Measurements from ENCODE around the gene KPNA4. TPM values are rescaled to one million over a fixed set of nuclear protein-coding genes. Genes with fewer than 3 reads are reported as not detected.
"Not testable (repeated sequence)": the region's sequence is repeated elsewhere in the genome, so short reads cannot be mapped to it uniquely, and the experiment has no call there.

The KPNA4 gene
- total RNA-seq, 1 experiment from 2014 or later: 49.6 TPM

- not testable (repeated sequence) for DNase-seq (ENCODE audit: low read depth)
These were observed 8.7 kb upstream of the KPNA4 start for GRCh38 chr3:160573955-160574525.

- DNase-seq (ENCODE audit: low read depth): no peak
These were observed 4.7 kb upstream of the KPNA4 start for GRCh38 chr3:160569894-160570652.

- no peak for DNase-seq (ENCODE audit: low read depth)
These were observed 3.6 kb upstream of the KPNA4 start for GRCh38 chr3:160568989-160569388.

GRCh38 chr3:160567774-160568173 is 2.4 kb upstream of the KPNA4 start:
- DNase-seq (ENCODE audit: low read depth): no peak

GRCh38 chr3:160566499-160566898 is 1.1 kb upstream of the KPNA4 start:
- DNase-seq (ENCODE audit: low read depth): no peak

GRCh38 chr3:160564949-160565441 is 376 bp downstream of the KPNA4 start:
- peak; percentile 28 for DNase-seq (ENCODE audit: low read depth)

- DNase-seq (ENCODE audit: low read depth): peak; percentile 40
These were observed 986 bp downstream of the KPNA4 start for GRCh38 chr3:160564258-160564911.

GRCh38 chr3:160562952-160563351 is 2.4 kb downstream of the KPNA4 start:
- no peak for DNase-seq (ENCODE audit: low read depth)

GRCh38 chr3:160557571-160557970 is 7.8 kb downstream of the KPNA4 start:
- no peak for DNase-seq (ENCODE audit: low read depth)

- DNase-seq (ENCODE audit: low read depth): no peak
These were observed 9.2 kb downstream of the KPNA4 start for GRCh38 chr3:160556141-160556540.

- DNase-seq (ENCODE audit: low read depth): no peak
These were observed 10.4 kb downstream of the KPNA4 start for GRCh38 chr3:160554980-160555379.

GRCh38 chr3:160553827-160554226 is 11.5 kb downstream of the KPNA4 start:
- no peak for DNase-seq (ENCODE audit: low read depth)

GRCh38 chr3:160546727-160547126 is 18.6 kb downstream of the KPNA4 start:
- DNase-seq (ENCODE audit: low read depth): no peak

GRCh38 chr3:160545504-160545871 is 19.9 kb downstream of the KPNA4 start:
- no peak for DNase-seq (ENCODE audit: low read depth)

GRCh38 chr3:160544844-160545503 is 20.4 kb downstream of the KPNA4 start:
- DNase-seq (ENCODE audit: low read depth): no peak

- no peak for DNase-seq (ENCODE audit: low read depth)
These were observed 24.8 kb downstream of the KPNA4 start for GRCh38 chr3:160540551-160540950.

GRCh38 chr3:160538895-160539294 is 26.5 kb downstream of the KPNA4 start:
- no peak for DNase-seq (ENCODE audit: low read depth)

GRCh38 chr3:160537729-160538128 is 27.6 kb downstream of the KPNA4 start:
- DNase-seq (ENCODE audit: low read depth): no peak

GRCh38 chr3:160532371-160532770 is 33.0 kb downstream of the KPNA4 start:
- DNase-seq (ENCODE audit: low read depth): no peak

GRCh38 chr3:160531311-160531710 is 34.1 kb downstream of the KPNA4 start:
- no peak for DNase-seq (ENCODE audit: low read depth)

GRCh38 chr3:160516391-160516790 is 49.0 kb downstream of the KPNA4 start:
- DNase-seq (ENCODE audit: low read depth): not testable (repeated sequence)

- no peak for DNase-seq (ENCODE audit: low read depth)
These were observed 64.0 kb downstream of the KPNA4 start for GRCh38 chr3:160501325-160501724.
